Limb (tissue), 2 donors: Measurements from ENCODE around the gene SPPL2C.
A peak's percentile ranks its signal among the peaks of the same experiment; 100 is the strongest.

Source experiments
- DNase-seq, 2 donors: peaks; one replicate each; pipeline ENCODE4 v3.0.0-alpha.2; 2016; ENCODE audit errors: extremely low spot score in 2 of 2

The SPPL2C gene, protein sequence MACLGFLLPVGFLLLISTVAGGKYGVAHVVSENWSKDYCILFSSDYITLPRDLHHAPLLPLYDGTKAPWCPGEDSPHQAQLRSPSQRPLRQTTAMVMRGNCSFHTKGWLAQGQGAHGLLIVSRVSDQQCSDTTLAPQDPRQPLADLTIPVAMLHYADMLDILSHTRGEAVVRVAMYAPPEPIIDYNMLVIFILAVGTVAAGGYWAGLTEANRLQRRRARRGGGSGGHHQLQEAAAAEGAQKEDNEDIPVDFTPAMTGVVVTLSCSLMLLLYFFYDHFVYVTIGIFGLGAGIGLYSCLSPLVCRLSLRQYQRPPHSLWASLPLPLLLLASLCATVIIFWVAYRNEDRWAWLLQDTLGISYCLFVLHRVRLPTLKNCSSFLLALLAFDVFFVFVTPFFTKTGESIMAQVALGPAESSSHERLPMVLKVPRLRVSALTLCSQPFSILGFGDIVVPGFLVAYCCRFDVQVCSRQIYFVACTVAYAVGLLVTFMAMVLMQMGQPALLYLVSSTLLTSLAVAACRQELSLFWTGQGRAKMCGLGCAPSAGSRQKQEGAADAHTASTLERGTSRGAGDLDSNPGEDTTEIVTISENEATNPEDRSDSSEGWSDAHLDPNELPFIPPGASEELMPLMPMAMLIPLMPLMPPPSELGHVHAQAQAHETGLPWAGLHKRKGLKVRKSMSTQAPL

GRCh38 chr17:45844695-45845375 is at the start of gene SPPL2C:
SPPL2C (plus strand) TSS chr17:45844881; CDS start chr17:45844907, 26 bp downstream.
- no peak for DNase-seq

- DNase-seq, result no peak
Measured at GRCh38 chr17:45800816-45801215, 43.9 kb upstream of the SPPL2C start.

GRCh38 chr17:45801421-45801820 is 43.3 kb upstream of the SPPL2C start:
- DNase-seq, result no peak

- no peak for DNase-seq
Measured at GRCh38 chr17:45808845-45809244, 35.8 kb upstream of the SPPL2C start.

DNA sequence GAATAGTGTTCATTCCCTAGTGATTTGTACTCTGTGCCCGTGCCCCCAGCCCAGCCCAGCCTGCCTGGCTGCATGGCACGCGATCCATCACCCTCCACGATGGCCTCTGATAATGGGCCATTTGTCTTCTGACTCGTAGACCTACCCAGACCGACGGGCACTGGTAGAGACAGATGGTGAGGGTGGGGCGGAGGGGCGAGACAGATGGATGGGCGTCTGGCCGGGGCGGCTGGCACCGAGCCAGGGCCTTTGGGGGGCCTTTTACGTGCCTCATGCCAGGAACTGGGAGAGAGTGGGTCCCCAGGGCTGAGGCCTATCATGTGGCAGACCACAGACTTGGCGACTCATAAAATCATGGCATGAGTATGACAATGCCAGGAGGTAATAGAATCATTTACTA is 35.2 kb upstream of the SPPL2C start:
- peak in 1 of 2 donors; percentile 53 for DNase-seq

- DNase-seq, result no peak
Measured at GRCh38 chr17:45812102-45812501, 32.6 kb upstream of the SPPL2C start.

DNA sequence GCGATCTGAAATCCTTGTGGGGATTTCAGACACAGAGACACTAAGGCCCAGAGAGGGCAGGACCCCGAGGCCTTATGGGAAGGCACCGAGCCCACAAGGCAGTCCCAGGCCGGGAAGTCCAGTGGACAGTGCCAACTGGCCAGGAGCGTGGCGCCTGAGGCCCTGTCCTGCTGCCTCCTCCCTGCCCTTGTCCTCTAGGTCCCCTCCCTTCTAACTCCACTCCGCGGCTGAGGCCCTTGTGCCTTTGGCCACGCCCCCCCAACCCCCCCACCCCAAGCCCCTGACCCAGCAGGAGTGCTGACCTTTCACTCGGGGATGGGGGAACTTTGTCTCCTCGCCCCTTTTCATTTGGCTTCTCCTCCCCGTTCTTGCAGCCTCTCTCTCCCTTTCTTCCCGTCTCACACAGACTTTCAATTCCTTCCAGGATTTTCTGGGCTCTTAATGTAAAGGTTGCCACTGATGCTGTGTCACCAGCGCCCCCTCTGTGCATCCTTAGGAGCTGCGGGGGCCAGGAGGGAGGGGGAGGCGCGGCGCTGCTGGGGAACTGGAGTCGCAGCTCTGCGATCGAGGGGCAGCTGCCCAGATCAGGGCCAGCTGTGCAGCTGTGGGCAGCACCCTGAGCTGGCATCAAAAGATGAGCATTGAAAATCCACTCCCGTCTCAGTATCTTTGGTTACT is 31.5 kb upstream of the SPPL2C start:
- DNase-seq, result peak in 1 of 2 donors; percentile 61

DNA sequence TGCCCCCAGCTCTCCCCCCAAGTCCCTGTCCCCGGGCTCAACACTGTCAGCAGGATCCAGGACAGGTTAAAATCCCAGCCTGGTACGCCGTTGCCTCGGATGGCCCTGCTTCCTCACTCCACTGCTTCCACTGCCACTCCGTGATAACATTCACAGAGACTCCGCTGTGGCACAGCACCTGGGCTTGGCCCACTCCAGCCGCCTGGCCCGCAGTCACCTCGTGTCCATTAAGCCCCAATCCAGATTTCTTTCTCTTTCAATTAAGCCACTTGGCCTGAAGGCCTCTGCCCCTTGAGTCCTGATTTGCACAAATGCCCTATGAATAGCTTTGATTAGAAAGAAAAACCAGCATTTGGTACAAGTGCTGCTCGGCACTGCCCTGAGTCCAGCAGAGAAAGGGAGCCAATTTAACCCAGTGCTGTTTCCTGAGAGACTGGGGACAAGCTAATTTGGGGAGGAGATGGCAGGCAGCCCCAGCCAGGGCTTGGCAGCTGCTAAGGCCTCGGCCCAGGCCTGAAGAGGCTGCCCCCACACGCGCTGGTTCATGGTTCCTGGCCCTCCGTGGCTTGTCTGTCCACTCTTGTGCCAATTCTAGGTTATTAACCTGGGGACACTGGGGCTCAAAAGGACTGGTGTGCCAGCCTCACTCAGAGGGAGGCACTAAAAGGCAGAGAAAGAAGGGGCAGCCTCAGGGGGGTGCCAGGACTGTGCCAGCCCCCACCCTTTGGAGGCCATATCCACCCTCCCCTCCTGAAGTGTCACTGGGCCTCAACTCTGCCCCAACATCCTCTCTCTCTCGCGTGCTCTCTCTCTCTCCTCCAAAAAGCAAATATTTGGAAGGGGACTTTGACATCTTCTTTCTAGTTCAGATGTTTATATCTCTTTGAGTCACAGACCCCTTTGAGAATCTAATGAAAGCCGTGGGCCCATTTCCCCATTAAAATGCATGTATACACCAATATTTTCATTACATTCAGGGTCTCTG is 29.8 kb upstream of the SPPL2C start:
- no peak for DNase-seq

- DNase-seq, result no peak
Measured at GRCh38 chr17:45815752-45816151, 28.9 kb upstream of the SPPL2C start.

- DNase-seq, result no peak
Measured at GRCh38 chr17:45818041-45818440, 26.6 kb upstream of the SPPL2C start.

- DNase-seq, result no peak
Measured at GRCh38 chr17:45818699-45819098, 26.0 kb upstream of the SPPL2C start.

- DNase-seq, result no peak
Measured at GRCh38 chr17:45819632-45820031, 25.0 kb upstream of the SPPL2C start.

- peak in 1 of 2 donors; percentile 5 for DNase-seq
Measured at GRCh38 chr17:45820052-45820780, 24.5 kb upstream of the SPPL2C start.

DNA sequence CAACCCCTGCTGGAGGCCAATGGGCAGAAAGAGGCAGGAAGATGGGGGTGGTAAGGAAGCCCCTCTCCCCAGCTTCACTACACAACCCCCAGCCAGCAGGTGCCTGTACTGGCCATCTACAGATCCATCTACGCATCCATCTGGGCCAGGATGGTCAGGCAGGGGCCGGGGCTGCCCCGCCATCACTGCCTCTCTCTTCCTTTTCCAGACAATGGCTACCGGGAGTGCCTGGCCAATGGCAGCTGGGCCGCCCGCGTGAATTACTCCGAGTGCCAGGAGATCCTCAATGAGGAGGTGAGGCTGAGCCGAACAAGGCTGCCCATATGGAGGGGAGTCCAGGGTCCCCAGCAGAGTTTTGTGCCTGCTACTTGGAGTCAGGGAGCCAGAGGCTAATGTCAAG is 23.5 kb upstream of the SPPL2C start:
- no peak for DNase-seq

GRCh38 chr17:45823598-45823997 is 21.1 kb upstream of the SPPL2C start:
- DNase-seq, result no peak

DNA sequence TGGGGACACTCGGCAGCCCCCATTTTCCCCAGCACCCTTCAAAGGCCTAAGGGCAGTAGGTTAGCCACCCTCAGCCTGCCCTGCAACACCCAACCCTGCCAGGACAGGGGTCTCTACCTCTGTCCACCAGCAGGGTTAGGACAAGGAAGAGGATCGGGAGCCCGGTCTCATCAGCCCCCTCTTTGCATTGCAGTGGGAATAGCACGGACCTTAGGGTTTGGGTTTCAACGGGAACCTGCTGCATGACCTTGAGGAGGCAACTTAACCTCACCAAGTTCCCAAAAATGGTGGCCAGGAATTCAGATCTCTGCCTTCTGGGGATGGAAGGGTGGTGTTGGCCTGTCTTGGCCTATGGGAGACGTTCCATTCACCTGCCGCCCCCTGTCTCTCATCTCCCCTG is 20.2 kb upstream of the SPPL2C start:
- DNase-seq, result no peak

- no peak for DNase-seq
Measured at GRCh38 chr17:45824901-45825492, 19.7 kb upstream of the SPPL2C start.

DNA sequence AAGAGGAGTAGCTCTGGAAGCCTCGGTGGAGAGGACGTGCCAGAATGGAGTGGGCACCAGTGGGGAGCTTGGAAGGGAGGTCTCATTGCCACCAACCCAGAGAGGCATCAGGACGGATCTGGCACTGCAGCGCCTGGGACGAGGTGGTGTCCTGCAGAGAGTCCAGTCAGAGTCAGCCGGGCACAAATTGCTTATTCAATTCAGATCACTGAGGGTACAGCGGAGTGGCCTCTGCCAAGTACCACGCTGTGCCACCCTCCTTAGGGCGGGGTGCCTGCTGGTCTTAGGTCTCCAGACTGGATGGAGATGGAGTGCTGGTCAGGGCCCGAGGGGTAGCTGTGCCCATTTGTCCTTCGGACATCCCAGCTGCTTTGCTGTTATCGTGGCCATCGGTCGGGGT is 18.9 kb upstream of the SPPL2C start:
- no peak for DNase-seq

DNA sequence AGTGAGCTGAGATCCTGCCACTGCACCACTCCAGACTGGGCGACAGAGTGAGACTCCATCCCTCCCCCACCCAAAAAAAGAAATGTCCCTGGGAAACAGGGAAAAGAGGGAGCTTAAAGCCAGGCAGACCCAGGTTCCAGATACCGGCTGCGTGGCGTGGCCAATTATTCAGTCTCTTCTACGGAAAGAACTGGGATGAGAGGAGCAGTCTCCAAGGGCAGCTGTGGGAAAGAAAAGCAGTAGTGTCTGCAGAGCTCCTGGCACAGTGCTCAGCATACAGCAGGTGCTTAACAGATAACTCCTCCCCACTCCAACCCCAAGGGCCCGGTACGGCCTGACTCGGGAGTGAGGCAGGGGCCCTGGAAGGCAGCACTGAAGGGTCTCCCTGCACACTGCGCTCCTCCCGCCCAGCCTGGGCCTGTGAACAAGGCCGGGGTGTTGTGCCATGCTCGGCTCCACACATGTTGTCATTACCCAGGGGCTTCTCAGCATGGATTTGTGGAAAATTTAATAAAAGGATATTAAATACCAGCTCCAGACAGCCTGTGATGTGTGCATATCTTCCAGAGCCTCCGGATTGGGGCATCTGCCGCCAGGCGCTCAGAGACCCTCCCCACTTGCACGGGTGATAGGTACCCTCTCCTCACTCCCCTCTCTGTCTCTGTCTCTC is 17.6 kb upstream of the SPPL2C start:
- no peak for DNase-seq
